Measurements from ENCODE around the gene MYLK.

- TF ChIP-seq CTCF (conservative IDR thresholded peaks at IDR 0.05; ENCODE audit: low read length) (no peak), EZH2phosphoT487 (IDR thresholded peaks at IDR 0.05; ENCODE audit: borderline replicate concordance) (no peak)
Observed at GRCh38 chr3:123641505-123641904, 242.6 kb downstream of the MYLK start.

Data from Loucy (cell line).